NCI-H2227 (cell line): ENCODE results near the gene ZNF860.
A peak's percentile ranks its signal among the peaks of the same experiment; 100 is the strongest.
"Not testable (repeated sequence)": the region's sequence is repeated elsewhere in the genome, so short reads cannot be mapped to it uniquely, and the experiment has no call there.

Experiments used
- DNase-seq: peaks from one replicate; lab custom pipeline; 2025; ENCODE audit not compliant: unreplicated experiment; lab: John Stamatoyannopoulos, UW

The ZNF860 gene

DNA sequence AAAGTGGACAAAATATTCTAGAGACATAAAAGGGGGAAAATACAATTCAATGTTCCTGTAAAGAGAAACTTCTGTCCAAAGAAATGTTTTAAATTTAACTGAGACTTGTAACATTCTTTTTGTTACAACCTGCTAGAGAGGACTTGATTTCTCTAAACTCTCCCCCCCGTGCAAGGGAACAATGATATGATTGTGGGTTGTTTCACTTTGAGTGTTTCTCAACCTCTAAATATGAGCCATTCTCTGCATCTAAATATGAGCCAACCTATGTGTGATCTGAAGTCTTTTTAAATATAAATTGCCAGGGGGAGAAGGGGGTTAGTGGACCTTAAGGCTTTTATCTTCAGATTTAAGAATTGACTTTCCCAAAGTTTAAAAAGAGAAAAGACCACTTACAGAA is 14.6 kb downstream of the ZNF860 start:
- no peak for DNase-seq

DNA sequence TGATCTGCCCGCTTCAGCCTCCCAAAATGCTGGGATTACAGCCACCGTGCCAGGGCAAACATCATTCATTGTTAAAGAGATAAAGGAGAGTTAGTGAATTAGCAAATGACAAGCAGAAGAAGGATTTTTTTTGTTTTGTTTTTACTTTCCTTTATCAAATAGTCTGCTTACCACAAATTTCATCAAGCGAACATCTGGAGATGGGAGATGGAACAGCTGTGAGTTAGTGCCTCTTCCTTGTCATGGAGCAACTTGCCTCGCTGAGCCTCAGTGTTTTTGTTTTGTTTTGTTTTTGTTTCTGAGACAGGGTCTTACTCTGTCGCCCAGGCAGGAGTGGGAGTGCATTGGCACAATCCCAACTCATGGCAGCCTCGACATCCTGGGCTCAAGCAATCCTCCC is 15.9 kb downstream of the ZNF860 start:
- no peak for DNase-seq

- no peak for DNase-seq
Observed at GRCh38 chr3:31999907-32000439, 18.4 kb downstream of the ZNF860 start.

DNA sequence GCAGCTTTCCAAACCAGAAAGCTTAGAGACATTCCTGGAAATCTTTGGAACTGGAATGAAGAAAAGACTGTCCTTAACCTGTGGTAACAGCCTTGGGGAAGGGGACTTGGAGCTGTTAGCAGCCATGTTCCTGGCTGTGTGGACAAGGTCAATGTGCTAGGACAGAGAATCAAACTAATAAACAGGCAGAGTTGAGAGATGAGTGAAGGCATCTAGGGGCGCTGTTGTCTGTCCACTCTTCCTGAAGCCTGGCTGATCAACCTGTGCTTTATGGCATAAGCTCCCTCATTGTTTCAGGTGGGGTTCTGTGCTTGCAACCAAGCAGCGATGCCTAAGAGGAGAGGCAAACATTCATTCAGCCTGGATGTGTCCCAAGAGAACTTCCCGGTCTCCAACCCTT is 19.3 kb downstream of the ZNF860 start:
- no peak for DNase-seq

GRCh38 chr3:32002561-32003368 is 21.2 kb downstream of the ZNF860 start:
- no peak for DNase-seq

DNA sequence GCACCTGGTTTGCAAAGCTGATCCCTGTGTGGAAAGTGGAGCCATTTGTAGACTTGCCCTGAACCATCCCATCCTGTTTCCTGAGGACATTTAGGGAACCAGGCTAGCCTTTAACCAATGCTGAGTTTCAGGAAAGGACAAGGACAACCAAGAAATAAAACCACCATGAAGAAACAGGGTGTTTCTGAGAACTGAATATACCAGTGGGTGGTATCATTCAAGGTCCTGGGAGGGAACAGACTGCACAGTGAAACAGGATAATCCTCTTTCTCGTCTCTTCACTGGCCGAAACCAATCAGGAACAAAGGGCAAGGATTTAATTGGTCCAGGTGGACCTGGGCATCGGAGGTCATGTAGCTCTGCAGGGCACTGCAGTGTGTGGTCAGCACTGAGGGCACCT is 21.8 kb downstream of the ZNF860 start:
- no peak for DNase-seq

DNA sequence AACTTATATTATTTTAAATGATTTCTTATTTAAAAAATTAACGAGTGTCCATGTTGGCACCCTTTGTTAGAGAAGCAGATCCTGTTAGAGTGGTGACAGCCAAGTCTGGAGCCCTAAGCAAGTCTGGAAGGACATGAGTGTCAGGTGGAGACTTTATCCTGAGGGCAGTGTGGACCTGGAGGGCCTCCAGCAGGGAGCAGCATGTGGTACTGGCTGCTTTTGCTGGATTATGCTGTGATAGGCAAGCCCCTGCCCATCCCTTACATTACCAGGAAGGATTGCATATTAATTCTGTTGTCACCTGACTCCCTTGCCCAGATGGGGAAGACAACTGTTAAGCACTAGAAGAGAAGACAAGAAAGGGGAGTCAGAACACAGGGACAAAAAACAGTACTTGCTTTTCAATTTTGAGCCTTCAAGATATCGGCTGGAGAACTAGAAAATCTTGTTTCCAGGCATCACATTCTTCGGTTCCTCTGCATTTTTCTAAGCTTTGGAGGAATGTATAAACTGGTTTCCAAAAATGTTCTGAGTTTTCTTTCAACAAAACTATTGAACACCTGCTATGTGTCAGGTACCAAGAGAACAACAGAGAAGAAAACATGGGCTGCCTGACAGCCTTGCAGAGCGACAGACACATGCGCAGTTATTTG is 22.7 kb downstream of the ZNF860 start:
- DNase-seq = no peak

- no peak for DNase-seq
Observed at GRCh38 chr3:32009101-32009500, 27.6 kb downstream of the ZNF860 start.

GRCh38 chr3:32009957-32010356 is 28.4 kb downstream of the ZNF860 start:
- DNase-seq = no peak

DNA sequence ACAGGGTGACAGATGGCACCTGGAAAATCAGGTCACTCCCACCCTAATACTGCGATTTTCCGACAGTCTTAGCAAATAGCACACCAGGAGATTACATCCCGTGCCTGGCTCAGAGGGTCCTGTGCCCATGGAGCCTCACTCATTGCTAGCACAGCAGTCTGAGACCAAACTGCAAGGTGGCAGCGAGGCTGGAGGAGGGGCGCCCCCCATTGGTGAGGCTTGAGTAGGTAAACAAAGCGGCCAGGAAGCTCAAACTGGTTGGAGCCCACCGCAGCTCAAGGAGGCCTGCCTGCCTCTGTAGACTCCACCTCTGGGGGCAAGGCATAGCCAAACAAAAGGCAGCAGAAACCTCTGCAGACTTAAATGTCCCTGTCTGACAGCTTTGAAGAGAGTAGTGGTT is 29.1 kb downstream of the ZNF860 start:
- not testable (repeated sequence) for DNase-seq

DNA sequence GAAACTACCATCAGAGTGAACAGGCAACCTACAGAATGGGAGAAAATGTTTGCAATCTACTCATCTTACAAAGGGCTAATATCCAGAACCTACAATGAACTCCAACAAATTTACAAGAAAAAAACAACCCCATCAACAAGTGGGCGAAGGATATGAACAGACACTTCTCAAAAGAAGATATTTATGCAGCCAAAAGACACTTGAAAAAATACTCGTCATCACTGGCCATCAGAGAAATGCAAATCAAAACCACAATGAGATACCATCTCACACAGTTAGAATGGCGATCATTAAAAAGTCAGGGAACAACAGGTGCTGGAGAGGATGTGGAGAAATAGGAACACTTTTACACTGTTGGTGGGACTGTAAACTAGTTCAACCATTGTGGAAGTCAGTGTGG is 34.1 kb downstream of the ZNF860 start:
- DNase-seq = not testable (repeated sequence)

DNA sequence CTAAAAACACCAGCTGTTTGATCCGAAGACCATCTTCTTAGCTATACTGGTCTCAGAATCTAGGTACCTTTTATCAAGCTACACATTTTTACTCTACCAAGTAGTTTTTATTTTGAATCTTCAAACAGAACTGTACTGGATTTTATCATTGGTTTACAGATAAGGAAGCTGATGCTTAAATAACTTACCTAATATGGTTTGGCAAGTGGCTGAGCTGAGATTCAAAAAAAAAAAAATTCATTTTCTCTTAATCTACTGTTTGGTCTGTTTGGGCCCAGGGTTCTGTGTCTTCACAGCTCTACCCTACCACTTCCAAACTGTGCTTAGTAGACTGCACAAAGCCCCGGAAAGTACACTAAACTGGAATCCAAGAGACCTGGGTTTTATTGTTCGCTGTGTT is 35.7 kb downstream of the ZNF860 start:
- no peak for DNase-seq

GRCh38 chr3:32018757-32019564 is 37.4 kb downstream of the ZNF860 start:
- peak; percentile 27 for DNase-seq

DNA sequence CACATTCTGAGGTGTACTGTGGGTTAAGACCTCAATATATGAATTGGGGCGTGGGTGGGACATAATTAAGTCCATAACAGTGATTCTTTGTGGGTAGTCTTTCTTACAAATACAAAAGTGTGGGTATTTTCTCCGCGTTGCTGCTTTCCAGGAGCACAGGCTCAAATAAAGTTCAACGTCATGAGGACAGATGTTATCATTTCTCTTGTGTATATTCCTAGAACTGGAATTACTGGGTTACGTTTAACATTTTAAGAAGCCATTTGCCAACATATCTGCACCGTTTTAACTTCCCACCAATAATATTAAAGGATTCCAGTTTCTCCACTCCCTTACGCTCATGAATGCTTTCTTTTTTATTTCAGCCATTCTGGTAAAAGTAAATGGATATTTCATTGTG is 39.6 kb downstream of the ZNF860 start:
- no peak for DNase-seq

GRCh38 chr3:32021748-32022147 is 40.2 kb downstream of the ZNF860 start:
- no peak for DNase-seq

DNA sequence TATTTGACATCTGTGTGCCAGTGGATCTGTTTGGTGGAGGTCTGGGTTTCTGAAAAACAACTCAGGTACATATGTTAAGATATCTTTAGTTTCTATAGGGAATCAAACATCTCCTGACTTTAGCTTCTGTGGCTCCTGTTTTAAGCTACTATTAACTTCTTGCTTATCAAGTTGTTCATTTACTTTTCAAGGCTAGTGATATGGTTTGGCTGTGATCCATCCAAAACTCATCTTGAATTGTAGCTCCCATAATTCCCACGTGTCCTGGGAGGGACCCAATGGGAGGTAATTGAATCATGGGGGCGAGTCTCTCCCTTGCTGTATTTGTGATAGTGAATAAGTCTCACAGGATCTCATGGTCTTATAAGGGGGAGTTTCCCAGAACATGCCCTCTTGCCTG is 41.4 kb downstream of the ZNF860 start:
- no peak for DNase-seq

DNA sequence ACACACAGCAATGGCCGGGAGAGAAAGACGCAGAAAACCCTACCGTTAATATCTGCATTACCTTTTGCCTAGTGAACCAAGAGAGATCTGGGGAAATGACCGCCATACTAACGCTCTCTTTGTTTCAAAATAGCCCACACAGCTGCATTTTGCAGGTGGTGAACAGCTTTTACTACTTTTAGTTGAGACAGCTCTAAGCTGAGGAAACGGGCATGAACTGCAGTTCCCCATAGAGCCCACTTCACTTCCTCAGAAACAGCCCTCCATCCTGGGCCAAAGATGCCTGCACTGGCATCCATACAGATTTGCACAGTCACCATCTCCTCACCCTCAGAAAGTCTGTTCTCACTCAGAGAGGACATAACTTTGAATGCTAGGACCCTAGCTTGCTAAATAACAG is 45.0 kb downstream of the ZNF860 start:
- no peak for DNase-seq

GRCh38 chr3:32037932-32038267 is 56.4 kb downstream of the ZNF860 start:
- no peak for DNase-seq

DNA sequence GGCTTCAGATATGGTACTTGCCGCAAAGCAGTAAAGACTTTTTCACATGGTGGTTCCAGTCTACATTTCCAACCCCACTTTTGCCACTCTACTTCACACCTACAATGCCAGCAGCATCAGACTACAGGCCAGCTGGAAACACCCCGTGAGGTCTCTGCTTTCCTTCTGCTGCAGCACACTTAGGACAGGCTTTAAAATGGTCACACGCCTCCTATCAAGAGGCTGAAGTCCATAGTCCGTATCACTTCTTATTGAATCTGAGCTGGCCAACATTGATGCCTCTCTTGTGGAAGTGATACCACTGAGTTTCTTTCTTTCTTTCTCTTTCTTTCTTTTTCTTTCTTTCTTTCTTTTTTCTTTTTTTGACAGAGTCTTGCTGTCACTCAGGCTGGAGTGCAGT is 59.8 kb downstream of the ZNF860 start:
- DNase-seq = no peak
